NCI-H187 treated with DMSO at 0.1 percent for 48 hours (cell line): ENCODE measurements around the gene OSBPL8.
A peak's percentile ranks its signal among the peaks of the same experiment; 100 is the strongest.
"Not testable (repeated sequence)": the region's sequence is repeated elsewhere in the genome, so short reads cannot be mapped to it uniquely, and the experiment has no call there.

Experiments used
- DNase-seq: peaks from one replicate; lab custom pipeline; 2025; lab: John Stamatoyannopoulos, UW

OSBPL8 gene

DNA sequence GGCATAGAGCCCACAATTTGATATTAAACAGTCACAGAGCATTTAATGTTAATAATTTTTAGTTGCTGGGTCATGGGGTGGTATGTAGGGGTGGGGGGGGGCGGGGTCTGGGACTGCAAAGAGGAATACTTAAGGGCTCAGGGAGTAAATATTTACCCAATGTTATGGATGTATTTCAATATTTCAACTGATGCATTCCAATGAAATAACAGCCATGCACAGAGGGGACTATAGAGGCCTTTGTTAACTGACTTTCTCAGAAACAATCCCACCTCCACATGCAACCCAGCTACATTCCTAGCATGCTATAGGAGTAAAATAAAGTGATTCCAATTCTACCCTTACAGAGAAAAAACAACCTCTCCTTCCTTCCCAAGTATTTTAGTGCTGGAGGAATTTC lies 203.5 kb downstream of the OSBPL8 start:
- DNase-seq: no peak

GRCh38 chr12:76348079-76348901 lies 211.3 kb downstream of the OSBPL8 start, which contains the start of gene BBS10:
Gene BBS10 (minus strand): TSS chr12:76348415. CDS start chr12:76348358, 57 bp downstream.
- peak; percentile 78 for DNase-seq

DNA sequence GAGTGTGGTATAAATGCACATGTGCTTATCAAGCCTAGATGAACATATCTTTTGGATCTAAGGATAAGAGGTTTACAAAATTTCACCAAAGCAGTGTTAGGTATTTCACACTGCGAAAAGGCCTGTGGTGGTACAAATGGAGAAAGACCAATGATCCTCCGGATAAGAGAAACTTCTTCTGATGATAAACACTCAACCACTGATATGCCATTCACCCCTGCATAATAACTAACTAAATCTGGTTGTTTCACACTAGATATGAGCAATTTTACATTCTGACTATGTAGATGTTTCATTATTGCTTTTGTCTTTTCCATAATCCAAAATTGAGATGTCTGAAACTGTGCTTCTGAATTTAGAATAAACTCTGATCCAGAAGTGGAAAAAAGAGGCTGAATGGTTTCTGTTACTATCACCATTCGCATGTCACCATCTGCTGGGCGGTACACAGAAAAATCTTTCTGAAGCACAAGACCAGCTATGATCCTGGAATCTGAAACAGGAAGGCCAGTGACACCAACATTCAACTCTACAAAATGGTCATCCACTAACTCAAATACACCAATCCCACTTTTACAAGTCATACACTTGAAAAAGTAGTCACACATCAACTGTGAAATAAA lies 212.7 kb downstream of the OSBPL8 start:
- DNase-seq: no peak

GRCh38 chr12:76346236-76346635 lies 213.3 kb downstream of the OSBPL8 start:
- no peak for DNase-seq

DNA sequence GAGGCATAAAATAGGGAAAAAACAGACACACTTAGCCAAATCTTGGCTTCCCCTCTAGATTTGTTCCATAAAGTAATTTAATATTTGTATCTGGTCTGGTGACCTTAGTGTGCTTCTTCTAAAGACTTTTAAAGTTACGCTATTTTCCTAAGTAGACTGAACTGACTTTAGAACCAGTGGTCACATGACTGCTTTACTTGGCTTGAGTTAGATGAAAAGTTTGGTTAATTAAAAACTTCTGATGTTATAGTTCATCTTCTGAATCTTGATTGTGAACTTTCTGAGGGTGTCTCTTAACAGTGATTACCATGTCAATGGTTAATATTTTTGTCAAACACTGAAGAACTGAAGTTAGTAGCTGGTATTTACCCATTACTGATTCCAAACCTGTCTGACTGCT lies 214.0 kb downstream of the OSBPL8 start:
- DNase-seq: no peak

DNA sequence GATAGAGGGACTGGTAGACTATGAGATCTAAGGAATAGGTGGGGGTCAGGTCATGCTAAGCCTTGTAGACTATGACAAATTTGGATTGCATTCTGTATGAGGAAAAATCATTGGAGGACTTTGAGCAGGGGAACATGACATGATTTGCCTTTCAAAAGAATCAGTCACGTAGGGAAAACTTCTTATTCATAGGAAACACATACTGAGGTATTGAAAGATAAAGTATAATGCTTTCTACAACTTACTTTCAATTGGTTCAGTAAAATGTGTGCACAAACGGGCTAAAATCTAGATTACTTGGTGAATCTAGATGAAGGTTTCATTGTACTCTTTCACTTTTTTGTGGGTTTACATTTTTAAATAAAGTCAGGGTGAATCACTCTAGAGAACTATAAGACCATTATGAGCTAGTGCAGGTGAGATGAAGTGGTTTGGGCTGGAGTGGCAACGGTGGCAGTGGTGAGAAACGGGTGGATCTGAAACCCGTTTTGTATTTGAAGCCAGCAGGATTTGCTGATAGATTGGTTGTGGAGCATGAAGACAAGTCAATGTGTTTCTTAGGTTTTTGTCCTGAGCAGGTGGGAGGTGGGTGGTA lies 218.0 kb downstream of the OSBPL8 start:
- no peak for DNase-seq

DNA sequence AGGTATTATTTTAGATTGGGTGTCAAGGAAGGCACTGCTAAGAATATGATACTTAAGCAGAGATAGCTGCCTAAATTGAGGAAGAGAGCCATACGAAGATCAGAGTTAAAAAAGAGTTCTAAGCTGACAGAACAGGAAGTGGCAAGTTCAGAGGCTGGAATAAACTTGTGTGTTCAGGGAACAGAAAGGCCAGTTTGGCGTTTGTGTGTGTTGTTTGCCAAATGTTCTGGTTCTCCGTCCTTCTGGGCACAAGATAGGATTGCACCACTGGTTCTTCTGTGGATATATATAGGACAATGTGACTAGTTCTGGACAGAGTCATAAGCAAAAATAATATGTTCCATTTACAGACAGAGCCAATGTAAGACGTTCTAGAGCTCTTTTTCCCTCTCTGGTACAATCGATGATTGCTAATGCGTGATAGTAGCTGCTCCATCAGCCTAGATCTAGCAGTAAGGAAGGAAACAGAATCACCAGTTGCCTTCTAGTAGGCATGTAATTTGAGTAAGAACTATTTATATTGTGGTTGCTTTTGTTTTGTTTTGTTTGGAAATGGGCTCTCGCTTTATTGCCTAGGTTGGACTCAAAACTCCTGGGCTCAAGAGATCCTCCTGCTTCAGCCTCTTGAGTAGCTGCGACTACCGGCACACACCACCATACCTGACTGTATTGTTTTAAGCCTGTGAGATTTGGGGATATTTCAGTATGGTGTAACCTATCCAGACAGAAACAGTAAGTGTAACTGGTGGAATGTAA lies 218.7 kb downstream of the OSBPL8 start:
- no peak for DNase-seq

DNA sequence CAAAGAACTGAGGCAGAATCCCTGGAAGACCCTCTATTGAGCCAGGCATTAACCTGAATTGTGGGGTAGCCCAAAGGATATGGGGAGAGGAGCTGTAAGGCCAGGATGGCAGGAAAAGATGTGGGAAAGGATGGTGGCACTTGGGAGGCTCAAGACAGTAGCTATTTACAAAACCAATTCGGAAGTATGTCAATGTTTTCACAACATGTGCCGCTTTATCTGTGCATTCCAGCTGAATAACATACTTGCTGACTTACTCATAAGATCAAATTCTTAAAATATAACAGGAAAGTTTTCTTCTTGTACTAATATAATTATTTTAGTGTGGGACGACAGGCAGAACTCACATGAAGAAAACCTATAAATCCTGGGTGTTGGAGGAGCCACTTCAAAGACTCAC lies 222.0 kb downstream of the OSBPL8 start:
- no peak for DNase-seq

GRCh38 chr12:76332606-76333005 lies 227.0 kb downstream of the OSBPL8 start:
- DNase-seq: no peak

- DNase-seq: no peak
These were observed 230.0 kb downstream of the OSBPL8 start for GRCh38 chr12:76329606-76330005.

DNA sequence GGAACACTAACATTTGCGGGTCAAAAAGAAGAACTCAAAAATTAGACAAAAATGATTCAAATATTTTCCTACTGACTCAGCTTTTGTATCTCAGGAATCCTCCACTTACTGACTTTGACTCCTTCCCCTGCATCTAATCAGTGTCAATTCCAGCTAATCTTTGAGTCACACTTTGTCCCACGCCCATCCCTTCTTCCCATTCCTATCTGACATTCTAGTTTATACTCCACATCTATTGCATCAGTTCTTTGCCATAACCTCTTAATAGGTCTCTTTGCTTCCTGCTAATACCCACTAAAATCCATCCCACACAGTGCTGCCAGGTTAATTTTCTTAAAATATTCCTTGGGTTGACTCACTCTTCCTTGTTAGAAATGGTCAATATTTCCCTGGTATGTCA lies 230.4 kb downstream of the OSBPL8 start:
- no peak for DNase-seq

DNA sequence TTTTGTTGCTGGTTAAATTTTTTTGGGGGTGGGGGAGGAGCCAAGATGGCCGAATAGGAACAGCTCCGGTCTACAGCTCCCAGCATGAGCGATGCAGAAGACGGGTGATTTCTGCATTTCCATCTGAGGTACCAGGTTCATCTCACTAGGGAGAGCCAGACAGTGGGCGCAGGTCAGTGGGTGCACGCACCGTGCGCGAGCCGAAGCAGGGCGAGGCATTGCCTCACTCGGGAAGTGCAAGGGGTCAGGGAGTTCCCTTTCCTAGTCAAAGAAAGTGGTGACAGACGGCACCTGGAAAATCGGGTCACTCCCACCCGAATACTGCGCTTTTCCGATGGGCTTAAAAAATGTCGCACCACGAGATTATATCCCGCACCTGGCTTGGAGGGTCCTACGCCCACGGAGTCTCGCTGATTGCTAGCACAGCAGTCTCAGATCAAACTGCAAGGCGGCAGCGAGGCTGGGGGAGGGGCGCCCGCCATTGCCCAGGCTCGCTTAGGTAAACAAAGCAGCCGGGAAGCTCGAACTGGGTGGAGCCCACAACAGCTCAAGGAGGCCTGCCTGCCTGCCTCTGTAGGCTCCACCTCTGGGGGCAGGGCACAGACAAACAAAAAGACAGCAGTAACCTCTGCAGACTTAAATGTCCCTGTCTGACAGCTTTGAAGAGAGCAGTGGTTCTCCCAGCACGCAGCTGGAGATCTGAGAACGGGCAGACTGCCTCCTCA lies 239.8 kb downstream of the OSBPL8 start:
- not testable (repeated sequence) for DNase-seq

GRCh38 chr12:76318773-76319594 lies 240.6 kb downstream of the OSBPL8 start:
- no peak for DNase-seq

GRCh38 chr12:76317976-76318375 lies 241.6 kb downstream of the OSBPL8 start:
- DNase-seq: no peak

GRCh38 chr12:76316468-76316867 lies 243.1 kb downstream of the OSBPL8 start:
- DNase-seq: no peak

- DNase-seq: no peak
These were observed 246.3 kb downstream of the OSBPL8 start for GRCh38 chr12:76313299-76313698.

- no peak for DNase-seq
These were observed 247.3 kb downstream of the OSBPL8 start for GRCh38 chr12:76312315-76312714.

GRCh38 chr12:76311796-76312195 lies 247.8 kb downstream of the OSBPL8 start:
- no peak for DNase-seq

- DNase-seq: no peak
These were observed 249.5 kb downstream of the OSBPL8 start for GRCh38 chr12:76310110-76310509.

- no peak for DNase-seq
These were observed 250.7 kb downstream of the OSBPL8 start for GRCh38 chr12:76308866-76309265.

DNA sequence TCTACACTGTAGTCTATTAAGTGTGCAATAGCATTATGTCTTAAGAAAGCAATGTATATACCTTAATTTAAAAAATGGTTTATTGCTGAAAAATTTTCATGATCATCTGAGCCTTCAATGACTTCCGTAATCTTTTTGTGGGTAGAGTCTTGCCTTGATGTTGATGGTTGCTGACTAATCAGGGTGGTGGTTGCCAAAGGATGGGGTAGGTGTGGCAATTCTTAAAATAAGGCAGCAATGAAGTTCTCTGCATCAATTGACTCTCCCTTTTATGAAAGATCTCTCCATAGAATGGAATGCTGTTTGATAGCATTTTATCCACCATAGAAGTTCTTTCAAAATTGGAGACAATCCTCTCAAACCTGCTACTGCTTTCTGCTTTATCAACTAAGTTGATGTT lies 252.5 kb downstream of the OSBPL8 start:
- no peak for DNase-seq
